ENCODE data around the gene MTUS2.

MTUS2 gene

GRCh38 chr13:29508876-29509252 is 688.7 kb downstream of the MTUS2 start:
- no peak for DNase-seq (ENCODE audit: extremely low read depth, low read depth)
- TF ChIP-seq CTCF (IDR thresholded peaks at IDR 0.05; ENCODE audit: low read depth, low read length, missing control alignments): no peak
- no peak overlapping the region for H3K4me3 ChIP-seq (replicated peaks; ENCODE audit: low read depth, low read length)

- no peak for DNase-seq (ENCODE audit: extremely low read depth, low read depth)
- no peak overlapping the region for H3K4me3 ChIP-seq (replicated peaks; ENCODE audit: low read depth, low read length)
- TF ChIP-seq CTCF (IDR thresholded peaks at IDR 0.05; ENCODE audit: low read depth, low read length, missing control alignments): no peak
Observed at GRCh38 chr13:29509999-29510589, 690.0 kb downstream of the MTUS2 start.

GRCh38 chr13:29510651-29511084 is 690.5 kb downstream of the MTUS2 start:
- DNase-seq (ENCODE audit: extremely low read depth, low read depth): no peak
- no peak overlapping the region for H3K4me3 ChIP-seq (replicated peaks; ENCODE audit: low read depth, low read length)
- no peak for TF ChIP-seq CTCF (IDR thresholded peaks at IDR 0.05; ENCODE audit: low read depth, low read length, missing control alignments)

GRCh38 chr13:29511106-29511796 is 691.1 kb downstream of the MTUS2 start:
- no peak overlapping the region for H3K4me3 ChIP-seq (replicated peaks; ENCODE audit: low read depth, low read length)
- DNase-seq (ENCODE audit: extremely low read depth, low read depth): no peak
- TF ChIP-seq CTCF (IDR thresholded peaks at IDR 0.05; ENCODE audit: low read depth, low read length, missing control alignments): no peak

GRCh38 chr13:29511980-29512379 is 691.8 kb downstream of the MTUS2 start:
- no peak for TF ChIP-seq CTCF (IDR thresholded peaks at IDR 0.05; ENCODE audit: low read depth, low read length, missing control alignments)
- H3K4me3 ChIP-seq (replicated peaks; ENCODE audit: low read depth, low read length): no peak overlapping the region
- no peak for DNase-seq (ENCODE audit: extremely low read depth, low read depth)

- TF ChIP-seq CTCF (IDR thresholded peaks at IDR 0.05; ENCODE audit: low read depth, low read length, missing control alignments): no peak
- no peak for DNase-seq (ENCODE audit: extremely low read depth, low read depth)
Observed at GRCh38 chr13:29513002-29513980, 693.2 kb downstream of the MTUS2 start.

More at GRCh38 chr13:29513002-29513980, 693.2 kb downstream of the MTUS2 start:
- no peak overlapping the region for H3K4me3 ChIP-seq (replicated peaks; ENCODE audit: low read depth, low read length)

All from HFF-Myc (cell line).